Neural progenitor cell (in vitro differentiated cells): Measurements from ENCODE around the gene SERPINE2. TPM values are rescaled to one million over a fixed set of nuclear protein-coding genes. Genes with fewer than 3 reads are reported as not detected.

Experiments used
- DNase-seq: peaks from one replicate; pipeline ENCODE4 v3.0.0-alpha.2; 2016; ENCODE audit warnings: low spot score
- H2AFZ ChIP-seq: fragments of 200-600 bp; sonication (generic); replicated peaks from 2 replicates; pipeline ENCODE4 v1.6.1; 2016; ENCODE audit warnings: antibody characterized with exemption
- H3F3A ChIP-seq: fragments of 200-600 bp; sonication (generic); 2 replicates; pipeline ENCODE4 v1.6.1; 2016; ENCODE audit warnings: antibody characterized with exemption, low read depth
- H3K27ac ChIP-seq: fragments of 200-600 bp; sonication (generic); 2 replicates; pipeline ENCODE4 v1.5.1; 2016; ENCODE audit warnings: mild to moderate bottlenecking
- H3K27me3 ChIP-seq: fragments of 200-600 bp; sonication (generic); 2 replicates; pipeline ENCODE4 v1.6.1; 2016; ENCODE audit warnings: mild to moderate bottlenecking, moderate library complexity
- H3K36me3 ChIP-seq: fragments of 200-600 bp; sonication (generic); 2 replicates; pipeline ENCODE4 v1.5.1; 2016
- H3K4me1 ChIP-seq: fragments of 200-600 bp; sonication (generic); 2 replicates; pipeline ENCODE4 v1.6.1; 2016; ENCODE audit warnings: mixed run types
- H3K4me2 ChIP-seq: fragments of 200-600 bp; sonication (generic); 2 replicates; pipeline ENCODE4 v1.6.1; 2016
- H3K4me3 ChIP-seq: fragments of 200-600 bp; sonication (generic); 2 replicates; pipeline ENCODE4 v1.5.1; 2016
- H3K79me2 ChIP-seq: fragments of 200-600 bp; sonication (generic); 2 replicates; pipeline ENCODE4 v1.6.1; 2016; ENCODE audit warnings: low read depth
- H3K9ac ChIP-seq: fragments of 200-600 bp; sonication (generic); 2 replicates; pipeline ENCODE4 v1.6.1; 2016
- H3K9me3 ChIP-seq: fragments of 200-600 bp; sonication (generic); 2 replicates; pipeline ENCODE4 v1.5.1; 2016; ENCODE audit warnings: low read depth
- H4K20me1 ChIP-seq: fragments of 200-600 bp; sonication (generic); 2 replicates; pipeline ENCODE4 v1.6.1; 2016; ENCODE audit warnings: low read depth
- H3K27ac Mint-ChIP-seq: 3 replicates; pipeline ENCODE4 v1.8.0; 2021; ENCODE audit warnings: mixed read lengths
- H3K27me3 Mint-ChIP-seq: 2 replicates; pipeline ENCODE4 v1.8.0; 2022; ENCODE audit warnings: low read depth, mild to moderate bottlenecking, inconsistent platforms, moderate library complexity, mixed read lengths; ENCODE audit not compliant: insufficient read depth
- H3K36me3 Mint-ChIP-seq: 3 replicates; pipeline ENCODE4 v1.8.0; 2021; ENCODE audit warnings: mixed read lengths
- H3K4me1 Mint-ChIP-seq: 3 replicates; pipeline ENCODE4 v1.8.0; 2021; ENCODE audit warnings: mixed read lengths
- H3K4me3 Mint-ChIP-seq: 3 replicates; pipeline ENCODE4 v1.8.0; 2021; ENCODE audit warnings: mild to moderate bottlenecking, moderate library complexity, mixed read lengths
- H3K9me3 Mint-ChIP-seq: 3 replicates; pipeline ENCODE4 v1.8.0; 2020; ENCODE audit warnings: mixed read lengths
- EZH2 ChIP-seq: fragments of 200-600 bp; sonication (generic); IDR thresholded peaks from 2 replicates; pipeline ENCODE4 v1.6.1; 2017; ENCODE audit warnings: antibody characterized with exemption, mild to moderate bottlenecking, moderate library complexity
- EZH2phosphoT487 ChIP-seq: fragments of 200-600 bp; sonication (generic); IDR thresholded peaks from 2 replicates; pipeline ENCODE4 v1.6.1; 2017; ENCODE audit warnings: antibody characterized with exemption
- total RNA-seq: library from RNA; depleted of rRNA; stranded (reverse); fragments of >200 nt; gene quantifications from 2 replicates; pipeline ENCODE4 v1.2.3, GENCODE V29; 2015; ENCODE audit warnings: low replicate concordance
- TF ChIP-seq, protein P1 (sequence below): fragments of 200-600 bp; sonication (generic); IDR thresholded peaks from 2 replicates; pipeline ENCODE4 v1.5.1; 2017; ENCODE audit warnings: antibody characterized with exemption, mild to moderate bottlenecking

Gene SERPINE2
- total RNA-seq, 1 donor from 2014 or later, result 28.8 TPM

DNA sequence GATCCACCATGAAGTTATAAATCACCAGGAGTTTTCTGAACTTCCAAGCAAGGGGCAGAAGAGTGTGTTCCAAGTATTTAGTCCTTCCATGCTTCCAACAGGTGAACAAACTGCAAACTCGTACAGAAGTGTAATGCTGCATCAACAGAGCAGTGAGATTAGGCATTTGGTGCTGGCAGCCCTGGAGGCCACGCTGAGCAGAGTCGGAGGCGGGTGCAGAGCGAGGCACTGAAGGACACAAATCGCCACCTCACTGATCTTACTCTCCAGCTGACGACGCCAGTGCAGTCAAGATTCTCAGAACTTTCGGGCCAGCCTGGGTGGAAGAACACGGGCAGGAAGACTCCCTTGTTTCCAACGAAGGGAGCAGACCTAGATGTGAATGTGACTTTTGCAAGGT lies 39.2 kb downstream of the SERPINE2 start:
- Mint-ChIP-seq H3K4me3 (no peak overlapping the region), H3K4me1 (peaks cover 6% of the 10 kb centered on the region), H3K27ac (no peak overlapping the region), H3K27me3 (no peaks in the 10 kb centered on the region), H3K9me3 (no peaks in the 10 kb centered on the region), H3K36me3 (peaks cover 9% of the 10 kb centered on the region)
- no peak overlapping the region for H3K4me3 ChIP-seq
- H3K27ac ChIP-seq, result no peak overlapping the region
- H2AFZ ChIP-seq, result no peak overlapping the region
- peaks cover 9% of the 10 kb centered on the region for H3F3A ChIP-seq
- H3K27me3 ChIP-seq, result no peaks in the 10 kb centered on the region
- no peaks in the 10 kb centered on the region for H3K79me2 ChIP-seq
- H3K4me1 ChIP-seq, result peaks cover 6% of the 10 kb centered on the region
- DNase-seq, result no peak
- TF ChIP-seq EZH2 (no peak), EZH2phosphoT487 (no peak)
- TF ChIP-seq, protein P1, sequence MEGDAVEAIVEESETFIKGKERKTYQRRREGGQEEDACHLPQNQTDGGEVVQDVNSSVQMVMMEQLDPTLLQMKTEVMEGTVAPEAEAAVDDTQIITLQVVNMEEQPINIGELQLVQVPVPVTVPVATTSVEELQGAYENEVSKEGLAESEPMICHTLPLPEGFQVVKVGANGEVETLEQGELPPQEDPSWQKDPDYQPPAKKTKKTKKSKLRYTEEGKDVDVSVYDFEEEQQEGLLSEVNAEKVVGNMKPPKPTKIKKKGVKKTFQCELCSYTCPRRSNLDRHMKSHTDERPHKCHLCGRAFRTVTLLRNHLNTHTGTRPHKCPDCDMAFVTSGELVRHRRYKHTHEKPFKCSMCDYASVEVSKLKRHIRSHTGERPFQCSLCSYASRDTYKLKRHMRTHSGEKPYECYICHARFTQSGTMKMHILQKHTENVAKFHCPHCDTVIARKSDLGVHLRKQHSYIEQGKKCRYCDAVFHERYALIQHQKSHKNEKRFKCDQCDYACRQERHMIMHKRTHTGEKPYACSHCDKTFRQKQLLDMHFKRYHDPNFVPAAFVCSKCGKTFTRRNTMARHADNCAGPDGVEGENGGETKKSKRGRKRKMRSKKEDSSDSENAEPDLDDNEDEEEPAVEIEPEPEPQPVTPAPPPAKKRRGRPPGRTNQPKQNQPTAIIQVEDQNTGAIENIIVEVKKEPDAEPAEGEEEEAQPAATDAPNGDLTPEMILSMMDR, result no peak
- H3K9ac ChIP-seq, result no peak overlapping the region
- H3K4me2 ChIP-seq, result no peak overlapping the region
- H4K20me1 ChIP-seq, result no peaks in the 10 kb centered on the region
- H3K36me3 ChIP-seq, result no peaks in the 10 kb centered on the region
- no peaks in the 10 kb centered on the region for H3K9me3 ChIP-seq

DNA sequence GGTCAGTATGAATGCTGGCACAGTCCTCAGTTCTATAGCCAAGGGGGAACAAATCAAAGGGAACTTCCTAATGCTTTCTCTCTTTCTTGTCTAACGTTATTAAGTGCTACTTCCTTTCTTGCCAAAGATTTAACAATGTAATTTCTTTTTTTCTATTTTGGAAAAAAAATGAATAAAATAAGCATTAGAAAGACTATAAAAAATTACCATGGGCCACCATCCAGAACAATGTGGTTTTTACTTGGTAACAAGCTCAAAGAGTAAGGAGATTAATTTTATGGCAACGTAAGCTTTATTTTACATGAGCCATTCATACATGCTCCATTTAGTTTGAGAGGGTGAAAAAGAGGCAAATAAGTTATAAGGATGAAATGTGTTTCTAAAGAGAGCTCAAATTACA lies 40.1 kb downstream of the SERPINE2 start:
- H3K27ac ChIP-seq, result no peak overlapping the region
- no peak overlapping the region for H3K4me2 ChIP-seq
- no peaks in the 10 kb centered on the region for H4K20me1 ChIP-seq
- peaks cover under 1% of the 10 kb centered on the region for H3K27me3 Mint-ChIP-seq
- no peaks in the 10 kb centered on the region for H3K27me3 ChIP-seq
- H3K79me2 ChIP-seq, result no peaks in the 10 kb centered on the region
- TF ChIP-seq EZH2phosphoT487, result no peak
- TF ChIP-seq EZH2, result no peak
- TF ChIP-seq, protein P1, result no peak
- H3K4me3 ChIP-seq, result no peak overlapping the region
- no peak overlapping the region for H3K27ac Mint-ChIP-seq
- H3K36me3 Mint-ChIP-seq, result peaks cover 9% of the 10 kb centered on the region
- DNase-seq, result no peak
- H3K9me3 ChIP-seq, result no peaks in the 10 kb centered on the region
- H3K9me3 Mint-ChIP-seq, result no peaks in the 10 kb centered on the region
- H3F3A ChIP-seq, result peaks cover 7% of the 10 kb centered on the region
- H3K9ac ChIP-seq, result no peak overlapping the region
- peaks cover 4% of the 10 kb centered on the region for H3K4me1 Mint-ChIP-seq
- H3K4me1 ChIP-seq, result peaks cover 6% of the 10 kb centered on the region
- no peak overlapping the region for H2AFZ ChIP-seq
- no peaks in the 10 kb centered on the region for H3K36me3 ChIP-seq
- H3K4me3 Mint-ChIP-seq, result no peak overlapping the region

GRCh38 chr2:223997938-223998337 lies 41.1 kb downstream of the SERPINE2 start:
- Mint-ChIP-seq H3K36me3 (peaks cover 9% of the 10 kb centered on the region), H3K9me3 (no peaks in the 10 kb centered on the region), H3K4me1 (peaks cover 4% of the 10 kb centered on the region), H3K27ac (no peak overlapping the region), H3K27me3 (peaks cover 2% of the 10 kb centered on the region), H3K4me3 (no peak overlapping the region)
- no peaks in the 10 kb centered on the region for H3K36me3 ChIP-seq
- H3K79me2 ChIP-seq, result no peaks in the 10 kb centered on the region
- peak; percentile 28 for DNase-seq
- H2AFZ ChIP-seq, result no peak overlapping the region
- no peaks in the 10 kb centered on the region for H3K4me1 ChIP-seq
- no peak overlapping the region for H3K9ac ChIP-seq
- no peaks in the 10 kb centered on the region for H4K20me1 ChIP-seq
- H3K27ac ChIP-seq, result no peak overlapping the region
- H3K4me2 ChIP-seq, result no peak overlapping the region
- no peak overlapping the region for H3K4me3 ChIP-seq
- no peaks in the 10 kb centered on the region for H3F3A ChIP-seq
- no peak for TF ChIP-seq EZH2phosphoT487
- TF ChIP-seq, protein P1, result no peak
- TF ChIP-seq EZH2, result no peak
- no peaks in the 10 kb centered on the region for H3K27me3 ChIP-seq
- no peaks in the 10 kb centered on the region for H3K9me3 ChIP-seq

DNA sequence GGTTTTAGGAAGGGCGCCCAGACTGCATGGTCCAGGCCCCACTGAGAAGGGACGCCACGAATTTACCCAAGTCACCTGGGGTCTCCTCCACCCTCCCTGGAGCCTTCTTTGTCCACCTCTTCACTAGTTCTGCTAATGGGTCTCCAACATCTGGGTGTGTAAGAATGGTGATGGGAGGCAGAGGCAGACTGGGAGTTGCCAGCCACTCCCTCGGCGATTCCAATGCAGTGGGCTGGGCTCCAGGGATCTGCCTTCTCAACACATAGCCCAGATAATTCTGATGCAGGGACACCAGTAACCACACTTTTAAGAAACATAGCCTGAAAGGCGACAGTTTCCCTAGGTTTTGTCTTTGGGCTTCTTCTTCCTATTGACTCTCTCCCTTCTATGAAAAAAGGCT lies 42.7 kb downstream of the SERPINE2 start:
- Histone ChIP-seq H3K4me3 (no peak overlapping the region), H3K27me3 (no peaks in the 10 kb centered on the region), H4K20me1 (no peaks in the 10 kb centered on the region), H2AFZ (no peak overlapping the region), H3K9me3 (no peaks in the 10 kb centered on the region), H3K79me2 (no peaks in the 10 kb centered on the region), H3K4me2 (no peak overlapping the region), H3K9ac (no peak overlapping the region), H3K27ac (no peak overlapping the region), H3K4me1 (no peaks in the 10 kb centered on the region), H3F3A (no peaks in the 10 kb centered on the region), H3K36me3 (no peaks in the 10 kb centered on the region)
- H3K4me1 Mint-ChIP-seq, result peaks cover 4% of the 10 kb centered on the region
- no peak for DNase-seq
- TF ChIP-seq EZH2 (no peak), EZH2phosphoT487 (no peak)
- TF ChIP-seq, protein P1, result no peak
- peaks cover 2% of the 10 kb centered on the region for H3K27me3 Mint-ChIP-seq
- H3K9me3 Mint-ChIP-seq, result no peaks in the 10 kb centered on the region
- no peak overlapping the region for H3K4me3 Mint-ChIP-seq
- H3K27ac Mint-ChIP-seq, result no peak overlapping the region
- peaks cover 9% of the 10 kb centered on the region for H3K36me3 Mint-ChIP-seq
